Mesendoderm (in vitro differentiated cells): ENCODE data around the gene PKD2L1. TPM values are rescaled to one million over a fixed set of nuclear protein-coding genes. Genes with fewer than 3 reads are reported as not detected.
"Not testable (repeated sequence)": the region's sequence is repeated elsewhere in the genome, so short reads cannot be mapped to it uniquely, and the experiment has no call there.

Source experiments
- DNase-seq: peaks from one replicate; pipeline ENCODE4 v3.0.0; 2013
- H2AK5ac ChIP-seq: 2 replicates; pipeline ENCODE4 v1.6.1; 2013; ENCODE audit warnings: low read length, inconsistent platforms
- H2BK120ac ChIP-seq: 2 replicates; pipeline ENCODE4 v1.6.1; 2013; ENCODE audit warnings: low read depth, mild to moderate bottlenecking, low read length, moderate library complexity, mixed read lengths
- H2BK15ac ChIP-seq: replicated peaks from 2 replicates; pipeline ENCODE4 v1.6.1; 2013; ENCODE audit warnings: low read depth, mild to moderate bottlenecking, moderate library complexity
- H2BK5ac ChIP-seq: 2 replicates; pipeline ENCODE4 v1.6.1; 2013; ENCODE audit warnings: low read length, inconsistent platforms
- H3K18ac ChIP-seq: 2 replicates; pipeline ENCODE4 v1.6.1; 2013; ENCODE audit warnings: mild to moderate bottlenecking, low read length, mixed read lengths
- H3K23ac ChIP-seq: one replicate; pipeline ENCODE4 v1.6.1; 2013; ENCODE audit warnings: low read length
- H3K27ac ChIP-seq: 2 replicates; pipeline ENCODE4 v1.5.1; 2013; ENCODE audit warnings: low read depth, mild to moderate bottlenecking, inconsistent platforms, low read length, moderate library complexity
- H3K27me3 ChIP-seq: 2 replicates; pipeline ENCODE4 v1.6.1; 2013; ENCODE audit warnings: low read length, control low read depth, mild to moderate bottlenecking, inconsistent platforms; ENCODE audit not compliant: insufficient read depth, poor library complexity
- H3K36me3 ChIP-seq: 2 replicates; pipeline ENCODE4 v1.6.1; 2013; ENCODE audit warnings: low read length, inconsistent platforms; ENCODE audit not compliant: control insufficient read depth, insufficient read depth
- H3K4ac ChIP-seq: one replicate; pipeline ENCODE4 v1.6.1; 2013; ENCODE audit warnings: low read depth, mild to moderate bottlenecking, low read length, moderate library complexity
- H3K4me1 ChIP-seq: 2 replicates; pipeline ENCODE4 v1.6.1; 2013; ENCODE audit warnings: low read depth, low read length, inconsistent platforms; ENCODE audit not compliant: control insufficient read depth
- H3K4me2 ChIP-seq: 2 replicates; pipeline ENCODE4 v1.6.1; 2013; ENCODE audit warnings: low read length
- H3K4me3 ChIP-seq: 2 replicates; pipeline ENCODE4 v1.5.1; 2013; ENCODE audit warnings: mild to moderate bottlenecking, low read length
- H3K56ac ChIP-seq: one replicate; pipeline ENCODE4 v1.6.1; 2013; ENCODE audit warnings: low read length
- H3K79me1 ChIP-seq: 2 replicates; pipeline ENCODE4 v1.6.1; 2013; ENCODE audit warnings: low read length, inconsistent platforms
- H3K79me2 ChIP-seq: 2 replicates; pipeline ENCODE4 v1.6.1; 2013; ENCODE audit warnings: mild to moderate bottlenecking, low read length; ENCODE audit not compliant: control insufficient read depth, insufficient read depth
- H3K9ac ChIP-seq: 2 replicates; pipeline ENCODE4 v1.6.1; 2013; ENCODE audit warnings: low read length, inconsistent platforms
- H4K5ac ChIP-seq: one replicate; pipeline ENCODE4 v1.6.1; 2013; ENCODE audit warnings: low read length
- H4K8ac ChIP-seq: one replicate; pipeline ENCODE4 v1.6.1; 2013; ENCODE audit warnings: low read depth, mild to moderate bottlenecking, control low read depth, low read length, moderate library complexity
- WGBS: extraction: QIAGEN DNeasy Blood & Tissue Kit; methylation state at CpG from one replicate; pipeline ENCODE4 v1.1.7; 2013; ENCODE audit warnings: low lambda C conversion rate, missing lambda C conversion rate; ENCODE audit not compliant: insufficient coverage; ENCODE audit errors: extremely low coverage; 5-methylcytosine and 5-hydroxymethylcytosine counted together
- polyA plus RNA-seq, 2 experiments: library from polyadenylated mRNA; stranded (reverse); fragments of 200-250 nt; gene quantifications; one replicate each; pipeline ENCODE4 v1.2.3, GENCODE V29; 2013

PKD2L1 gene
- 0.04 TPM for polyA plus RNA-seq (2013, experiment 1 of 2)
- polyA plus RNA-seq (2013, experiment 2 of 2): 0.07 TPM

DNA sequence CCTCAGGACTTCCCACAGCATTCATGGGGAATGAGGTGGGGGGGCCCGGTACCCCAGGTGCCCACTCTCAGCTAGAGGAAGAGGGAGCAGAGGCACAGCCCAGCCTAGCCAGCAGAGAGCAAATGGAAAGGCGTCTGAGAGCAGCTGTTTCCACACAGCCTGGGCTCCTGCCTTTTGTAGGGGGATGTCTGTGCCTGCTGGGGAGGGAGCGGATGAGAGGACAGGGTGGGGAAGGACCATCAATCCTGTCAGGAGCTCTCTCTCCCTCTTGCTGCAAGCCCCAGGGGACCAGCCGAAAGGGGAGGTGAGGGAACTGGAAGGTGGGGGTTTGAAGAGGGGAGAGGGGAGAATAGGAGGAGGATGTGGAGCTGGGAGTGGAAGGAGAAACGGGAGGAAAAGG, at the start of gene PKD2L1:
Gene PKD2L1 (minus strand): TSS at position 150 of the 400 bp plus-strand sequence. CDS start 125 bp downstream, at position 25.
- H3K18ac ChIP-seq: no peak within 1 kb of the TSS
- H3K27ac ChIP-seq: no peak within 1 kb of the TSS
- H2BK15ac ChIP-seq: no peak within 1 kb of the TSS
- H4K8ac ChIP-seq: no peak within 1 kb of the TSS
- DNase-seq: no peak
- H3K4me1 ChIP-seq: no peaks in the 10 kb centered on the region
- WGBS: no CpG with 5 or more reads among the region's 5 CpGs
- no peak within 1 kb of the TSS for H2AK5ac ChIP-seq
- H3K9ac ChIP-seq: no peak within 1 kb of the TSS
- no peak within 1 kb of the TSS for H3K56ac ChIP-seq
- H2BK120ac ChIP-seq: no peak within 1 kb of the TSS
- H3K4me2 ChIP-seq: no peak within 1 kb of the TSS
- no peaks in the 10 kb centered on the region for H3K79me1 ChIP-seq
- no peak within 1 kb of the TSS for H3K23ac ChIP-seq
- no peaks in the 10 kb centered on the region for H3K27me3 ChIP-seq
- H4K5ac ChIP-seq: no peak within 1 kb of the TSS
- no peaks in the 10 kb centered on the region for H3K36me3 ChIP-seq
- no peak within 1 kb of the TSS for H2BK5ac ChIP-seq
- no peaks in the 10 kb centered on the region for H3K79me2 ChIP-seq
- no peak within 1 kb of the TSS for H3K4ac ChIP-seq
- no peak within 1 kb of the TSS for H3K4me3 ChIP-seq

- Histone ChIP-seq H3K4ac (no peak overlapping the region), H3K79me2 (peaks cover 15% of the 10 kb centered on the region), H4K8ac (no peak overlapping the region), H2BK15ac (peak overlapping the region; percentile 57), H2BK5ac (no peak overlapping the region), H2AK5ac (no peak overlapping the region), H3K18ac (no peak overlapping the region), H3K4me1 (peaks cover 5% of the 10 kb centered on the region), H3K9ac (no peak overlapping the region), H3K4me3 (no peak overlapping the region), H3K4me2 (no peak overlapping the region), H3K56ac (peak overlapping the region; percentile 11), H3K23ac (no peak overlapping the region), H4K5ac (no peak overlapping the region), H3K79me1 (peaks cover 3% of the 10 kb centered on the region), H3K36me3 (peaks cover 3% of the 10 kb centered on the region), H2BK120ac (no peak overlapping the region), H3K27me3 (no peaks in the 10 kb centered on the region), H3K27ac (no peak overlapping the region)
- no peak for DNase-seq
- WGBS: no CpG with 5 or more reads among the region's 5 CpGs
Observed at GRCh38 chr10:100377830-100378229, 47.8 kb upstream of the PKD2L1 start.

DNA sequence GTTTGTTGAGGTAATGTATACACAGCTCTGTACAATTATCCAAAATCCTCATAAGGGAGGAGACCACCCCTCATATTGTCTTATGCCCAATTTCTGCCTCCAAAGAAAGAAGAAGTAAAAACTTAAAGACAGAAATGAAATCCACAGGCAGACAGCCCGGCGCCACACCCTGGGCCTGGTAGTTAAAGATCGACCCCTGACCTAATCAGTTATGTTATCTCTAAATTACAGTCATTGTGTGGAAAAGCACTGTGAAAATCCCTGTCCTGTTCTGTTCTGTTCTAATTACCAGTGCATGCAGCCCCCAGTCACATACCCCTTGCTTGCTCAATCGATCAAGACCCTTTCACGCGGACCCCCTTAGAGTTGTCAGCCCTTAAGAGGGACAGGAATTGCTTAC, 46.6 kb upstream of the PKD2L1 start:
- H2BK120ac ChIP-seq, H4K8ac ChIP-seq, H3K4me1 ChIP-seq, H3K23ac ChIP-seq, DNase-seq, H3K4me2 ChIP-seq, H3K9ac ChIP-seq, H3K4ac ChIP-seq, H3K18ac ChIP-seq, H3K36me3 ChIP-seq, H3K27me3 ChIP-seq, H2BK15ac ChIP-seq, H3K4me3 ChIP-seq, H2BK5ac ChIP-seq, H4K5ac ChIP-seq, H3K79me1 ChIP-seq, H2AK5ac ChIP-seq: not testable (repeated sequence)
- Histone ChIP-seq H3K27ac (peak overlapping the region; percentile 22), H3K56ac (peak overlapping the region; percentile 50), H3K79me2 (peaks cover 15% of the 10 kb centered on the region)
- no CpG with 5 or more reads among the region's 6 CpGs for WGBS

DNA sequence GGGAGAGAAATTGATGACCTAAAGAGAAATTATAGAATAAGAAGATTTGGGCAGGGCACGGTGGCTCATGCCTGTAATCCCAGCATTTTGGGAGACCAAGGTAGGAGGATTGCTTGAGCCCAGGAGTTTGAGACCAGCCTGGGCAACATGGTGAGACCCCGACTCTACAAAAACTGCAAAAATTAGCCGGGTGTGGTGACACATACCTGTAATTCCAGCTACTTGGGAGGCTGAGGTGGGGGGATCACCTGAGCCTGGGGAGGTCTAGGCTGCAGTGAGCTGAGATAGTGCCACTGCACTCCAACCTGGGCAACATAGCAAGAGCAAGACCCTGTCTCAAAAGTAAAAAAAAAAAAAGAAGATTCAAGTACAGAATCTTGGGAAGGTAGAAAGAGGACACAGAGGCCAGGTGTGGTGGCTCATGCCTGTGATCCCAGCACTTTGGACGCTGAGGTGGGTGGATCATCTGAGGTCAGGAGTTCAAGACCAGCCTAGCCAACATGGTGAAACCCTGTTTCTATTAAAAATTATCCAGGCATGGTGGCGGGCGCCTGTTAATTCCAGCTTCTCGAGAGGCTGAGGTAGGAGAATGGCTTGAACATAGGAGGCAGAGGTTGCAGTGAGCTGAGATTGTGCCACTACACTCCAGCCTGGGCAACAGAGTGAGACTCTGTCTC, 44.8 kb upstream of the PKD2L1 start:
- H3K56ac ChIP-seq: peak overlapping the region; percentile 99
- peak overlapping the region; percentile 65 for H3K4ac ChIP-seq
- not testable (repeated sequence) for DNase-seq, H2BK120ac ChIP-seq, H2BK15ac ChIP-seq, H3K79me1 ChIP-seq, H3K23ac ChIP-seq, H3K36me3 ChIP-seq, H3K27me3 ChIP-seq
- no CpG with 5 or more reads among the region's 7 CpGs for WGBS
- peak overlapping the region; percentile 99 for H3K27ac ChIP-seq
- peak overlapping the region; percentile 97 for H3K4me2 ChIP-seq
- peak overlapping the region; percentile 99 for H2BK5ac ChIP-seq
- H3K79me2 ChIP-seq: peaks cover 15% of the 10 kb centered on the region
- H3K4me3 ChIP-seq: peak overlapping the region; percentile 92
- H4K5ac ChIP-seq: peak overlapping the region; percentile 96
- H3K18ac ChIP-seq: peak overlapping the region; percentile 81
- peaks cover 11% of the 10 kb centered on the region for H3K4me1 ChIP-seq
- H2AK5ac ChIP-seq: peak overlapping the region; percentile 97
- H3K9ac ChIP-seq: peak overlapping the region; percentile 99
- peak overlapping the region; percentile 3 for H4K8ac ChIP-seq

DNA sequence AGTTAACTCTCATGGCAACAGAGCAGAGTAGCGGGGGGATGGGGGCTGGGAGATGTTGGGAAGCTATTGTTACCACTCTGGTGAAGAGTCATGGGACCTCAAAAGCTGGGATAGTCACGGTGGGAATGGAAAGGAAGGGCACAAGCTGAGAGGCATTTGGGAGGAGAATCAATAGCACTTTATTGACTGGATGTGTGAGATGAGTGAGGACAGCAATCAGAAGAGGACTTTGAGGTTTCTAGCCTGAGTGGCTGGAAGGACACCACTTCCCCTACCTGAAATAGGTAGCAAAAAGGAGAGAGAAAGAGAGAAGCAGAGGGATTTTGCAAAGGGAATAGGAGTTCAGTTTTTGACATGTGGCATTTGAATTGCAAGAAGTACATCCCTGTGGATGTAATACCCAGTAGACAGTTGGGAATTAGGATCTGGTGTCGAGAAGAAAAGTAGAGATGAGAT, 44.2 kb upstream of the PKD2L1 start:
- Histone ChIP-seq H2BK120ac (peak overlapping the region; percentile 75), H2AK5ac (peak overlapping the region; percentile 97), H2BK5ac (peak overlapping the region; percentile 99), H3K27ac (peak overlapping the region; percentile 99), H3K36me3 (no peaks in the 10 kb centered on the region), H3K4me1 (peaks cover 11% of the 10 kb centered on the region), H3K79me2 (peaks cover 15% of the 10 kb centered on the region), H3K23ac (peak overlapping the region; percentile 29), H4K8ac (peak overlapping the region; percentile 13), H3K4me3 (peak overlapping the region; percentile 92), H3K18ac (peak overlapping the region; percentile 81), H3K56ac (peak overlapping the region; percentile 99), H3K4ac (peak overlapping the region; percentile 94), H3K9ac (peak overlapping the region; percentile 99), H3K4me2 (peak overlapping the region; percentile 97), H3K27me3 (no peaks in the 10 kb centered on the region), H3K79me1 (no peaks in the 10 kb centered on the region), H4K5ac (peak overlapping the region; percentile 96), H2BK15ac (no peak overlapping the region)
- DNase-seq: no peak
- WGBS: 100% methylated on average over 1 of the region's 3 CpGs
